GM18858 (cell line): ENCODE data around the gene SPTBN4.

Experiments used
- ATAC-seq: cut with Tn5 transposase; IDR thresholded peaks from one replicate; pipeline ENCODE4 v1.9.1; 2021; ENCODE audit not compliant: unreplicated experiment

SPTBN4 gene

DNA sequence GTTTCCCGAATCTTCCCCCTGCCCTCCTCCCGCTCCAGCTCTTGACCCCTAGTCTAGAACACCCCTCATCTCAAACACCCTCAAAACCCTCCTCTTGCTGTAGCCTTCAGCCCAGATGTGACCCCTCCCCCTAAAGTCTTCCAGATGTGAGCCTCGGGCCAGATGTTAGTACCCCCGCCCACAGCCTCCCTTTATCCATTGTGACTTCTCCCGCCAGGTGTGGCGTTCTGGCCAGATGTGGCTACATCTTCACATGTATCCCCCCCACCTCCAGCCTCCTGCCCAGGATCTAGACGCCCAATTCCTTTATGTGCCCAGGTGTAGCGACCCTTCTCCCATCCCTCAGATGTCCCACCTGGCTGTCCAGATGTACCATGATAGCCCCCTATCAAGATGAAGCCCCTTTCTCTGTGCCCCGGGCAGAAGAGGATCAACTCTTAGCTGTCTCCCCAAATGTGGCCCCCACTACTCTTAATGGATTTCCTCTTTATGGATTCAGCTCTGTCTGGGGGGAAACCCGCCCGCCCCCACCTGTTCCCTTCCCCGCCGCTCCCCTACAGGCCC, 133.9 kb downstream of the SPTBN4 start:
- no peak for ATAC-seq

DNA sequence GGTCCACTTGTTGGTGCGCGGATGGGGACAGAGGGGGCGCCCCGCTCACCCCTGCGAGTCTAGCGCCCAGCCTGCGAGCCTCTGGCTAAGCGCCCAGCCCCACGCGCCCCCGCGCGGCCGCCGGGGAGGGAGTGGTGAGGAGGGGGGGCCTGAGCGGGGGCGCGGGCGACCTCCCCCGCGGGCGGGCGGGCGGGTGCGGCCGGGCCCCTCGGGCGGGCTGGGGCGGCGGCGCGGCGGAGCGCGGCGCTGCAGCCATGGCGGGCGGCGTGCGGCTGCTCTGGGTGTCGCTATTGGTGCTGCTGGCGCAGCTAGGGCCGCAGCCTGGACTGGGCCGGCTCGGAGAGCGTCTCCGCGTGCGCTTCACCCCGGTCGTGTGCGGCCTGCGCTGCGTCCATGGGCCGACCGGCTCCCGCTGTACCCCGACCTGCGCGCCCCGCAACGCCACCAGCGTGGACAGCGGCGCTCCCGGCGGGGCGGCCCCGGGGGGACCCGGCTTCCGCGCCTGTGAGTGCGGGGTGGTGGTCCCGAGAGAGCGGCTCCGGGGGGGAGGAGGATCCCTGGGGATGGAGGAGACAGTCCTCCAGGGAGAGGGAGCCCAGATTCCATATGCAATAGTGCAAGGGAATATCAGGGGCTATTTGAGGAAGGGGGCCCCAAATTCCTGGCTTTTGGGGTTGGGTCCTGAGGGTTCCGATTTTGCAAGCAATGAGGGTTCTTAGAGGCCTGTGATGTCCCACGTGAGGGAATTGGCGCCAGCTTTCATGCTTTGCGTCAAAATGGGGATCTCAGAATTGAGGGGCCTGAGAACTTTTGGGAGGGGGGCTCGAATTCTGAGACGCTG, 134.6 kb downstream of the SPTBN4 start, which contains the start of gene LTBP4:
Gene LTBP4 (plus strand): TSS at position 236 of the 841 bp plus-strand sequence. CDS start 19 bp downstream, at position 255.
- ATAC-seq: no peak

DNA sequence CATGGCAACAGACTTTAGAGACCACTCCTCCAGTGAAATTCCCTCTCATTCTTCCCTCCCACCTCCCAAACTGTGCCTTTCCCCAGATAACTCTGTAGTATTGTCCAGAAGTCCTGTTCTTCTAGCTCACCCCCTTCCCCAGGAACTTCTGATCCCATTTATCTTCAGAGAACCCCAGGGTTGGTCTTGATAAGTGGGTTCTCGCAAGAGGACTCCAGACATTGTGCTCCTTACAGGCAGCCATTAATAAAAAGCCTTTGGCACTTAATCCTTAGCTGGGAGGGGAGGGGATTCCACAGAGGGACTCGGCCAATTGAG, 136.2 kb downstream of the SPTBN4 start:
- no peak for ATAC-seq

DNA sequence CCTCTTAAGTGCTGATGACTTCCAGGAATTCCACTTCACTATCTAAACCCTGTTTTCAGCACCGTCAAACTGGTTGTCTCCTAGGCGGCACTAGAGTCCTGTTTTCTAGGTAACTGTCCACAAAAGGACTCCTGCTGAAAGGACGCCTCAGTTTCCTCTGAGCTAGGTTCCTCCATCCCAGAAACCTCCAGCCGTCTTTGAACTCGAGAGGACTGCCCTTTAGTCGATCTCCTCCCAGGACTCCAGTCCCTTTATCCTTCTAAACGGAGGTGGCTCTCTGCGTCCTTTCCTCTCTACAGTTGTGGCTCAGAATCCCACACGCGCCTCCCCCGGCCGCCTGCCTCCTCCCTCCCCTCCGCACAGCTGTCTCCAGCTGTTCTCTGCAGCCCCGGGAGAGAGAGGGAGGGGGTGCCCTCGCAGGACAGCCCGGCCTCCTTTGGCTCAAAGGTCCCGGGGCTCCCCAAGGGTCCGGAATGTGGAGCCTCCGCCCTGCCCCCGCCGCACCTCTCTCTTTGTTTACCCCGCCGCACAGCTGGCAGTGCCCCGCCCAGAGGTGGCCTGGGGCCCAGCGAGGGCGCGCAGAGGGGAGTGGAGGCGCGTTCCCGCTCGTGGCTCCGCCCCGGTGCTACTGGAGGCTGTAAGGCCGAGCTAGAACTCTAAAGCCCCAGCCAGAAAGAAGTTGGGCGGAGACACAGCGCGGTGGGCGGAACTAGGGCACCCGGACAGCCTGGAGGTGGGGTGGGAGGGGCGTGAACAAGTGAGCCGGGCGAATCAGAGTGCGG, 136.8 kb downstream of the SPTBN4 start:
- ATAC-seq: peak; percentile 57

DNA sequence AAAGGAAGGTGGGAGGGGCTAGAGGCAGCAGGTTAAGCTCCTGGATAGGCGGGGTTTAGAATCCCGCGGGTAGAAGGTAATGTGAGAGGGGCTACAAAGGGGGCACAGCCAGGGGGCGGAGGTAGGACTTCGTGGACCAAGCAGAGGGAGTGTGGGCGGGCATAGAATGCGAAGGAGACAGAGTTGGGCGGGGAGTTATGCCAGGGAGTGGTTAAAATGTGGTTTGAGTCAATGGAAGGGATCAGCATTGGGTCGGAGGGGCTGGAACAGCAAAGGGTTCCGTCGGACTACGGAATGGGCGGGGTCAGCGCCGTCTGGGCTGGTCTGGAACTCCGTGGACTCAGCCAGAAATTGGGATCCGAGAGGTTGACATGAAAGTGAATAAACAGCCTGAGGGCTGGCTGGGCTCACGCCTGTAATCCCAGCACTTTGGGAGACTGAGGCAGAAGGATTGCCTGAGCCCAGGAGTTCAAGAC, 137.4 kb downstream of the SPTBN4 start:
- ATAC-seq: no peak

DNA sequence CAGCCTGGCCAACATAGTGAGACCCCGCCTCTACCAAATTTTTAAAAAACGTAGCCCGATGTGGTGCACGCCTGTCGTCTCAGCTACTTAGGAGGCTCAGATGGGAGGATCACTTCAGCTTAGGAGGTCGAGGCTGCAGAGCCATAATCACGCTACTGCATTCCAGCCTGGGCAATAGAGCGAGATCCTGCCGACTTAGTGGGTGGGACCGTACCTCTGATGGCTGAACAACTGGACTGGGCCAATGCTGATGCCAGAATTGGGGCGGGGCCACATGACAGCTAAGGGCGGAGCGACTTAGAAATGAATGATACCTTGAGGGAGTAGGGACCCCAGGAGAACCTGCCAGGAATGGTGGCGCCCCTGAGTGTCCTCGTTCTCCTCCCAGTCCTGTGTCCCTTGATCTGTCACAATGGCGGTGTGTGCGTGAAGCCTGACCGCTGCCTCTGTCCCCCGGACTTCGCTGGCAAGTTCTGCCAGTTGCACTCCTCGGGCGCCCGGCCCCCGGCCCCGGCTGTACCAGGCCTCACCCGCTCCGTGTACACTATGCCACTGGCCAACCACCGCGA, 137.9 kb downstream of the SPTBN4 start:
- no peak for ATAC-seq

DNA sequence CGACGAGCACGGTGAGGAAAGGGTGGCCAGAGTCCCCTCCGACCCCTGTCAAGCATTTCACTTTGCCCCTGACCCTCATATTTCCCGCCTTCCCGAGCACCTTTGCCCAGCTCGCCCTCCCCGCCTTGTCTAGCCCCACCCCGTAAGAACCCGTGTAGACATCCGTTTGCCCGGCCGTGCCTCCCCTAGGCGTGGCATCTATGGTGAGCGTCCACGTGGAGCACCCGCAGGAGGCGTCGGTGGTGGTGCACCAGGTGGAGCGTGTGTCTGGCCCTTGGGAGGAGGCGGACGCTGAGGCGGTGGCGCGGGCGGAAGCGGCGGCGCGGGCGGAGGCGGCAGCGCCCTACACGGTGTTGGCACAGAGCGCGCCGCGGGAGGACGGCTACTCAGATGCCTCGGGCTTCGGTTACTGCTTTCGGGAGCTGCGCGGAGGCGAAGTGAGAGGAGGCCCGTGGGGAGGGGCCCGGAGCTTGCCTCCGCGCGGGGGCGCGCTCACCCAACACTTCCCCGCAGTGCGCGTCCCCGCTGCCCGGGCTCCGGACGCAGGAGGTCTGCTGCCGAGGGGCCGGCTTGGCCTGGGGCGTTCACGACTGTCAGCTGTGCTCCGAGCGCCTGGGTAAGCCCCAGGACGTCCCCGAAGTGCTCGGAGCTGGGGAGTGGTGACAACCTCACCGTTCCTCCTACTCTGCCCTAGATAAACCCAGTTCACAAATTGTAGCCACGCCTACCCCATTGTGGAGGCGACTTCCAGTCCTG, 138.6 kb downstream of the SPTBN4 start:
- ATAC-seq: no peak

DNA sequence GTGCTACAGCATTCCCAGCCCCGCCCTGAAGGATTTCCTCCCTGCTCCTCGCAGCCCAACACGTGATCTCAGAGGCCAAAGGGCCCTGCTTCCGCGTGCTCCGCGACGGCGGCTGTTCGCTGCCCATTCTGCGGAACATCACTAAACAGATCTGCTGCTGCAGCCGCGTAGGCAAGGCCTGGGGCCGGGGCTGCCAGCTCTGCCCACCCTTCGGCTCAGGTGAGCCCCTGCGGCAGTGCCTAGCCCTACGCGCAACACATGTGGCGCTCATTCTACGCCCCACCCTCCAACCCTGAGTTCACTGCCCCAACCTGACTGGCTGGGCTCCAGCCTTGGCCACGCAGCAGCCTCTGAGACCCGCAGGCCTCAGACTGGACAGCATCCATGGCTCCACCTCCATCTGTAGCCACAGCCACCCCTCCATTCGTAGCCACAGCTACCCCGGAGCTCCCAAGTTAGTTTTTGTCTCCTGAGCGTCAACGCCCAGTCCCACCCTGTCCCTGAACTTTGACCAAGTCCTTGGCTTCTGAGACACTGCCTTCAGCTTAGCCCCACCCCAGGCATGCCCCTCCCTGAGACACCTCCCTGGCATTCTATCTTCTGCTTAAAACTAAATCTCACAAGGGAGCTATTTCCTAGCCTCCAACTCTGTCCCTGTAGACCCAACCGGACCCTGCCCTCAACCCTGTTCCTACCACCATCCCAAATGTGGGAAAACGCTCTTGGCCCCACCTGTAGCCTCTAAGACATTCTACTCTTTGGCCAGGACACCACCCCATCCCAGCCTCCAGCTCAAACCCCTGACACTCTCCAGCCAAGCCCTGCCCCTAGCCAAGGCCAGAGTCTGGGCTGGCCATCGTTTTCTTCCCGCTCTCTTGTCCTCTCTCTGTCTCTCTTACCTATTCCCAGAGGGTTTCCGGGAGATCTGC, 140.8 kb downstream of the SPTBN4 start:
- no peak for ATAC-seq

DNA sequence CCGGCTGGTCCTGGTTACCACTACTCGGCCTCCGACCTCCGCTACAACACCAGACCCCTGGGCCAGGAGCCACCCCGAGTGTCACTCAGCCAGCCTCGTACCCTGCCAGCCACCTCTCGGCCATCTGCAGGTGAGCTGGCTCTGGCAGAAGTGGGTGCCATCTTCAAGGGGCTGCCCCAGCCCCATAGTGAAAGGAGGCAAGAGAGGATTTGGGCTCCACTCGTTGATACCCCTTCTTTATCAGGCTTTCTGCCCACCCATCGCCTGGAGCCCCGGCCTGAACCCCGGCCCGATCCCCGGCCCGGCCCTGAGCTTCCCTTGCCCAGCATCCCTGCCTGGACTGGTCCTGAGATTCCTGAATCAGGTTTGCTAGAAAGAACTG, 141.4 kb downstream of the SPTBN4 start:
- ATAC-seq: no peak

DNA sequence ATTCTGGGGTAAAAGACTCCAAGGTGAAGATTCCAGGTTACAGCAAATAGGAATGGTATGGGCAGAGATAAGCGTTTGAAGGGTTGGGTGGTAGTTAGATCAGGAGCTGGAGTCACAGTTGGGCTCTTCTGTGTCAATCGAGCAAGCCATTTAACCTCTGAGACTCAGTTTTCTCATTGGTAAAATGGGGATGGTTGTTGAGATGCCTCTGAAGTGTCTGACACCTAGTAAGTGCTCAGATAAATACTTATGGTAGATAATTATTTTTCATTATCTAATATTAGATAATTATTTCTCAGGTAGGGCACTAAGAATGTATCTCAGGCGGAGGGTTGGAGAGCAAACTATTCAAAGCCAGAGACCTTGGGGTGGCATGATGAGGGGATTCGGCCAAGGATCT, 142.2 kb downstream of the SPTBN4 start:
- no peak for ATAC-seq

DNA sequence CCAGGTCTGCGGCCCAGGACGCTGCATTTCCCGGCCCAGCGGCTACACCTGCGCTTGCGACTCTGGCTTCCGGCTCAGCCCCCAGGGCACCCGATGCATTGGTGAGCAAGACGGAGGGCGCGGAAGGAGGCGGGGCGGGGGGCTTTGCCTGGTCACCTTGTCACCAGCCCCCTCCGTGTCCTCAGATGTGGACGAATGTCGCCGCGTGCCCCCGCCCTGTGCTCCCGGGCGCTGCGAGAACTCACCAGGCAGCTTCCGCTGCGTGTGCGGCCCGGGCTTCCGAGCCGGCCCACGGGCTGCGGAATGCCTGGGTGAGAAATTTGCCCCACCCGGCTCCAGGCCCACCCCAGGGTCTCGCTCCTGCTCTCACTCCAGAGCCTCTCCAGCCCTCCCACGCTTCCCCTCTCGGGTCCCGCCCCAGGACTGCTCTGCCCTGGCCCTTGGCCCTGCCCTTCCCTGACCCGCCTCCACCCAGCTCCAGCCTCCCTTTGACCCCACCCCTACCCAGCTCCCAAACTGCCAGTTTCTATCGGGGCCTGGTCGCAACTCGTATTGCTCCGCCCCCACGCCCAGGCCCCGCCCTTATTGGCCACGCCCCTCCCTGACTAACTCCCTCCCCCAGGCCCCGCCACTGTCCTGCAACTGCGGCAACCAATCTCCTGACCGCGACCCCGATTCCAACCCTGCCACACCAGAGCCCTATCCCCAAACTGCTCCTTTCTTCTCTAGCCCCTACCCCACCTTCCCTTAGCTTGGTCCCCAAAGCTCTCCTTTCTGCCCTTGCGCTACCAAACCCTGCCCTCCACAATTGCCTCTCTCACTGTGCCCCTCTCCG, 143.0 kb downstream of the SPTBN4 start:
- ATAC-seq: no peak

DNA sequence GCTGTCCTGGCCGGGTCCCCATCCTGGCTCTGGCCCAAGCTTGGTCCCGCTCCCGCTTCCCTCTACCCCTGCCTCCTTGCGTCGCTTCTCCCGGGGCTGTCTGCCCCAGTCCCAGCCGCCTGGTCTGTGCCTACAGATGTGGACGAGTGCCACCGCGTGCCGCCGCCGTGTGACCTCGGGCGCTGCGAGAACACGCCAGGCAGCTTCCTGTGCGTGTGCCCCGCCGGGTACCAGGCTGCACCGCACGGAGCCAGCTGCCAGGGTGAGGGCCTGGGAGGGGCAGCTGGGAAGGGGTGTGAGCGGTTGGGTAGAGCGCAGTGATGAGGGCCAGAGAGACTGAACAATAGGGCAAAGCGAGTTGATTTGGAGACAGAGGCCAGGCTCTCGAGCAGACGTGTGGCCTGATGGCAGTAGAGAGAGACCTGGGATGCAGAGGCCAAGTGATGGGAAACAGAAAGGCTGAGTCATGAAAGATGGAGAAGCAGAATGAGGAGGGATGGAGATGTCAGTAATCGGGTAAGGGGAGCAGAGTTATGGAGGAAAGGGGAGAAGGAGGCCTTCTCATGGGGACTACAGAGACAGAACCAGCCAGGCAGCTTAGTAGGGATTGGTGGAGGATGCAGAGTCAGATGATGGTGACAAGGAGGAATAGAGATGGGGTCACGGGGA, 143.7 kb downstream of the SPTBN4 start:
- ATAC-seq: no peak

DNA sequence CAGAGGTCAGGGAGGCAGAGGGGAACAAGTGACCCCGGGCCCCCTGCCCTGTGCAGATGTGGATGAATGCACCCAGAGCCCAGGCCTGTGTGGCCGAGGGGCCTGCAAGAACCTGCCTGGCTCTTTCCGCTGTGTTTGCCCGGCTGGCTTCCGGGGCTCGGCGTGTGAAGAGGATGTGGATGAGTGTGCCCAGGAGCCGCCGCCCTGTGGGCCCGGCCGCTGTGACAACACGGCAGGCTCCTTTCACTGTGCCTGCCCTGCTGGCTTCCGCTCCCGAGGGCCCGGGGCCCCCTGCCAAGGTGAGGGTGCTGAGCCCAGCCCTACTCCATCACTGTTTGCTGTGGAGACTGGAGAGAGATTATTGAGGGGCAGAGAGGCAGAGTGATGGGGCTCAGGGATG, 144.3 kb downstream of the SPTBN4 start:
- ATAC-seq: no peak

DNA sequence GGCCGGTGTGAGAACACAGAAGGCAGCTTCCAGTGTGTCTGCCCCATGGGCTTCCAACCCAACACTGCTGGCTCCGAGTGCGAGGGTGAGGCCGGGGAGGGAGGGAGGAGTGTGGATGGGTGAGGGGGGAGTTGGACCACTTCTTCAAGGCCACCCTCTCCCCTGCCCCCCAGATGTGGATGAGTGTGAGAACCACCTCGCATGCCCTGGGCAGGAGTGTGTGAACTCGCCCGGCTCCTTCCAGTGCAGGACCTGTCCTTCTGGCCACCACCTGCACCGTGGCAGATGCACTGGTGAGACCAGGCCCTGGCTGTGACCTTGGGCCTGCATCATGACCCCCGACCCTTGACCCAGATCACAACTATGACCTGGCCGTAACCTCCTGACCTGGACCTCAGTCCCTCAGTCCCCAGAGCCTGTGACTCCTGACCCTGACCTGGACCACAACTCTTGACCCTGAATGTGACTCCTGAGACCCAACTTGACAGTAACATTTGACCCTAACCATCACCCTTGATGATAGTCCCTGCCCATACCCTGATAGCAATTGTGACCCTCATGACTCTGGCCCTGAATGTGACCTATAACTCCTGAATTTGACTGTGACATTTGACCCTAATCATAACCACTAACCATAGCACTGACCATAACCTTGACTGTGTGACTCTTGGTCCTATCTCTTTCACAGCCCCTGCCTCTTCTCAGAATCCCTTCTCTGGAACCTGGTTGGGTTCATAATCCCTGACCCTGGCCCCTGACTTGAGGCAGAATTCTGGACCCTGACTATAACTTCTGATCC, 145.3 kb downstream of the SPTBN4 start:
- no peak for ATAC-seq

DNA sequence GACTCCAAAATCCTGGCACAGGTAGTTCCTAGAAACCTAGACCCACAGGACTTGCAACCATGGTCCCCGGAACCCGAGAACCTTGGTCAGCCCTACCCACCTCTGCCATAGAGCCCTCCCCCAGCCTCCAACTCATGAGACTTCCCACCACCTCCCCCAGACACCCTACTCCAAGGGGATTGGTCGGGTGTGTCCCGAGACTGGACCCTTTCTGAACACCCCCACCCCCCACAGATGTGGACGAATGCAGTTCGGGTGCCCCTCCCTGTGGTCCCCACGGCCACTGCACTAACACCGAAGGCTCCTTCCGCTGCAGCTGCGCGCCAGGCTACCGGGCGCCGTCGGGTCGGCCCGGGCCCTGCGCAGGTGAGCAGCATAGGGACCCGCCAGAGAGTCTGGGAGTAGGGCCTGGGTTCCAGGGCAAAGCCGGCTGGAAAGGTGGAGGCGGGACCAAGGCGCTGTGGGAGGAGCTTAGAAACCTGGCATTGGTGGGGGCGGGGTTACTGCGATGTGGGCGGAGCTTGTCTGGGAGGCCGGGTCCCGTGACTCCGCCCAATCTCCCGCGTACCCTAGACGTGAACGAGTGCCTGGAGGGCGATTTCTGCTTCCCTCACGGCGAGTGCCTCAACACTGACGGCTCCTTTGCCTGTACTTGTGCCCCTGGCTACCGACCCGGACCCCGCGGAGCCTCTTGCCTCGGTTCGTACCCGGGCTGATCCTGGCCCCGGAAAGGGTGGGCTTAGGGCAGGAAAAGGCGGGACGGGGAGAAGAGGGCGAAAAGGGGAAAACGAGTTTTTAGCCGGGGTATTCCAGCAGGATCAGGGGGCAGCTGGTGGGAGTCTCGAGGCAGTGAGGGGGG, 146.3 kb downstream of the SPTBN4 start:
- ATAC-seq: no peak
